B cell (primary cell): ENCODE data around the gene CMPK1. TPM values are rescaled to one million over a fixed set of nuclear protein-coding genes. Genes with fewer than 3 reads are reported as not detected.

Experiments used
- ATAC-seq: fragments of 200-7000 bp; cut with Tn5 transposase; one replicate; pipeline ENCODE4 v1.10.0; 2021; ENCODE audit warnings: low read depth, mild to moderate bottlenecking, moderate number of reproducible peaks, moderate library complexity
- CTCF ChIA-PET: fragments of 350-600 bp; sonication (Branson Sonifier 250); formaldehyde crosslinking; loops from one replicate; lab custom pipeline; 2021; ENCODE audit warnings: antibody characterized with exemption, inconsistent platforms; lab: Charles Lee
- POLR2A ChIA-PET: fragments of 350-600 bp; sonication (Branson Sonifier 250); formaldehyde crosslinking; loops from one replicate; lab custom pipeline; 2021; ENCODE audit warnings: antibody characterized with exemption; lab: Charles Lee
- DNase-seq: peaks from one replicate; pipeline ENCODE4 v3.0.0; 2013
- H2AFZ ChIP-seq: 2 replicates; pipeline ENCODE4 v1.6.1; 2012; ENCODE audit warnings: mild to moderate bottlenecking, low read depth, low read length; ENCODE audit not compliant: insufficient read depth, poor library complexity, severe bottlenecking
- H3K27ac ChIP-seq, 2 donors: 1 replicate in 1 of 2; 2 replicates in 1 of 2; pipeline ENCODE4 v1.5.1; 2012 to 2013; ENCODE audit warnings: low read length in 2 of 2, mild to moderate bottlenecking in 2 of 2, moderate library complexity in 1 of 2
- H3K27me3 ChIP-seq, 4 experiments: fragments of 200-600 bp in 1 of 4; sonication (generic) in 1 of 4; replicated peaks in 1 of 4; 1 replicate in 2 of 4; 2 replicates in 2 of 4; pipeline versions ENCODE4 v1.6.1 to v1.7.0; 2013 to 2016; ENCODE audit warnings: low read length in 3 of 4, mild to moderate bottlenecking in 2 of 4, mixed read lengths in 1 of 4, moderate library complexity in 1 of 4; ENCODE audit not compliant: insufficient read depth in 4 of 4, control insufficient read depth in 3 of 4; ENCODE audit errors: control extremely low read depth in 1 of 4
- H3K36me3 ChIP-seq, 2 experiments: replicated peaks in 1 of 2; 1 replicate in 1 of 2; 2 replicates in 1 of 2; pipeline versions ENCODE4 v1.6.1 to v1.7.1; 2013; ENCODE audit warnings: low read length in 1 of 2; ENCODE audit not compliant: insufficient read depth in 2 of 2, control insufficient read depth in 1 of 2; ENCODE audit errors: control extremely low read depth in 1 of 2, extremely low read depth in 1 of 2
- H3K4me1 ChIP-seq, 2 donors: fragments of 200-600 bp in 1 of 2; sonication (generic) in 1 of 2; 1 replicate in 1 of 2; 2 replicates in 1 of 2; pipeline versions ENCODE4 v1.5.1 to v1.6.1; 2013 to 2017; ENCODE audit warnings: low read length in 2 of 2; ENCODE audit not compliant: control insufficient read depth in 2 of 2, insufficient read depth in 2 of 2
- H3K4me2 ChIP-seq: replicated peaks from 2 replicates; pipeline ENCODE3; 2012; ENCODE audit warnings: mild to moderate bottlenecking, low read depth, low read length; ENCODE audit not compliant: poor library complexity, severe bottlenecking
- H3K4me3 ChIP-seq, 5 experiments: fragments of 200-600 bp in 1 of 5; sonication (generic) in 1 of 5; 1 replicate in 3 of 5; 2 replicates in 2 of 5; pipeline versions ENCODE4 v1.5.1 to v1.7.0; 2011 to 2016; ENCODE audit warnings: low read length in 4 of 5, mild to moderate bottlenecking in 4 of 5, low read depth in 2 of 5, control low read depth in 1 of 5, moderate library complexity in 1 of 5; ENCODE audit not compliant: insufficient read depth in 1 of 5; ENCODE audit errors: control extremely low read depth in 1 of 5, extremely low read depth in 1 of 5
- H3K79me2 ChIP-seq: fragments of 200-600 bp; sonication (generic); one replicate; pipeline ENCODE4 v1.6.0; 2016; ENCODE audit warnings: low read length; ENCODE audit not compliant: control insufficient read depth, insufficient read depth
- H3K9ac ChIP-seq: fragments of 200-600 bp; sonication (generic); 2 replicates; pipeline ENCODE4 v1.6.1; 2017; ENCODE audit warnings: mild to moderate bottlenecking, low read length, moderate library complexity
- H3K9me3 ChIP-seq, 3 donors: one replicate each; pipeline versions ENCODE4 v1.6.1 to v1.7.1; 2013; ENCODE audit warnings: low read length in 2 of 3; ENCODE audit not compliant: control insufficient read depth in 2 of 3, insufficient read depth in 1 of 3; ENCODE audit errors: control extremely low read depth in 1 of 3
- H4K20me1 ChIP-seq: 2 replicates; pipeline ENCODE4 v1.6.0; 2012; ENCODE audit warnings: mild to moderate bottlenecking, low read length; ENCODE audit not compliant: insufficient read depth, control insufficient read depth, poor library complexity, severe bottlenecking
- H3K27ac Mint-ChIP-seq: one replicate; pipeline ENCODE4 v1.8.0; 2021; ENCODE audit warnings: mixed read lengths
- H3K27me3 Mint-ChIP-seq: one replicate; pipeline ENCODE4 v1.8.0; 2021; ENCODE audit warnings: mixed read lengths
- H3K4me1 Mint-ChIP-seq: one replicate; pipeline ENCODE4 v1.8.0; 2021; ENCODE audit warnings: mixed read lengths
- H3K4me3 Mint-ChIP-seq: one replicate; pipeline ENCODE4 v1.8.0; 2021; ENCODE audit warnings: mixed read lengths
- H3K9me3 Mint-ChIP-seq: one replicate; pipeline ENCODE4 v1.8.0; 2022; ENCODE audit warnings: mixed read lengths; ENCODE audit not compliant: insufficient read depth
- EZH2 ChIP-seq: IDR thresholded peaks from 2 replicates; pipeline ENCODE4 v1.6.1; 2012; ENCODE audit warnings: borderline replicate concordance, low read depth, mild to moderate bottlenecking, moderate library complexity, low read length; ENCODE audit not compliant: insufficient read depth, poor library complexity, severe bottlenecking
- WGBS: methylation state at CpG from one replicate; pipeline ENCODE4 v1.1.5; 2013; ENCODE audit warnings: missing lambda C conversion rate; ENCODE audit not compliant: insufficient coverage; 5-methylcytosine and 5-hydroxymethylcytosine counted together
- intact Hi-C: fragments of 100-400 bp; cut with micrococcal nuclease; formaldehyde crosslinking; loops from one replicate; pipeline ENCODE4 v1.10.0; 2022
- polyA plus RNA-seq: library from polyadenylated mRNA; depleted of rRNA; stranded (reverse); fragments of >200 nt; gene quantifications from 2 replicates; pipeline ENCODE4 v1.2.3, GENCODE V29; 2012
- total RNA-seq, 2 donors: library from RNA; stranded (reverse); fragments of 120-200 nt in 1 of 2; gene quantifications; 1 replicate in 1 of 2; 2 replicates in 1 of 2; pipeline versions ENCODE4 v1.2.3 to v1.2.4, GENCODE V29; 2013 to 2022
- TF ChIP-seq, protein P1 (sequence below): fragments of 200-600 bp; IDR thresholded peaks from one replicate; pipeline ENCODE4 v1.8.0; 2022; ENCODE audit warnings: antibody characterized with exemption, mild to moderate bottlenecking

CMPK1 gene
- total and polyA plus RNA-seq, 2 donors (not counting 1 experiment from before 2014, with no cell fraction given), result 16.8 to 97.4 TPM

GRCh38 chr1:47388030-47388890, 54.7 kb downstream of the CMPK1 start:
- Mint-ChIP-seq H3K4me3 (no peak overlapping the region), H3K9me3 (no peaks in the 10 kb centered on the region), H3K27ac (no peak overlapping the region), H3K4me1 (no peaks in the 10 kb centered on the region), H3K27me3 (peaks cover 19% of the 10 kb centered on the region)
- Histone ChIP-seq H3K4me1 (no peaks in the 10 kb centered on the region), H3K9me3 (no peaks in the 10 kb centered on the region), H3K27ac (no peak overlapping the region), H3K79me2 (no peaks in the 10 kb centered on the region), H3K4me2 (no peak overlapping the region), H3K9ac (no peak overlapping the region), H4K20me1 (no peaks in the 10 kb centered on the region), H2AFZ (no peak overlapping the region), H3K4me3 (no peak overlapping the region), H3K27me3 (no peaks in the 10 kb centered on the region), H3K36me3 (no peaks in the 10 kb centered on the region)
- ChIA-PET CTCF (interaction anchor here (1.5 to 4.1 kb wide), 5 partner anchors 49 to 342 kb away, joined by 3 to 38 read pairs (median 6); no protein-coding TSS in a partner anchor), POLR2A (no interaction called here)
- TF ChIP-seq EZH2, result no peak
- TF ChIP-seq, protein P1, sequence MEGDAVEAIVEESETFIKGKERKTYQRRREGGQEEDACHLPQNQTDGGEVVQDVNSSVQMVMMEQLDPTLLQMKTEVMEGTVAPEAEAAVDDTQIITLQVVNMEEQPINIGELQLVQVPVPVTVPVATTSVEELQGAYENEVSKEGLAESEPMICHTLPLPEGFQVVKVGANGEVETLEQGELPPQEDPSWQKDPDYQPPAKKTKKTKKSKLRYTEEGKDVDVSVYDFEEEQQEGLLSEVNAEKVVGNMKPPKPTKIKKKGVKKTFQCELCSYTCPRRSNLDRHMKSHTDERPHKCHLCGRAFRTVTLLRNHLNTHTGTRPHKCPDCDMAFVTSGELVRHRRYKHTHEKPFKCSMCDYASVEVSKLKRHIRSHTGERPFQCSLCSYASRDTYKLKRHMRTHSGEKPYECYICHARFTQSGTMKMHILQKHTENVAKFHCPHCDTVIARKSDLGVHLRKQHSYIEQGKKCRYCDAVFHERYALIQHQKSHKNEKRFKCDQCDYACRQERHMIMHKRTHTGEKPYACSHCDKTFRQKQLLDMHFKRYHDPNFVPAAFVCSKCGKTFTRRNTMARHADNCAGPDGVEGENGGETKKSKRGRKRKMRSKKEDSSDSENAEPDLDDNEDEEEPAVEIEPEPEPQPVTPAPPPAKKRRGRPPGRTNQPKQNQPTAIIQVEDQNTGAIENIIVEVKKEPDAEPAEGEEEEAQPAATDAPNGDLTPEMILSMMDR, result no peak
- no peak for ATAC-seq
- intact Hi-C loops, result no loop called here
- DNase-seq, result no peak
- WGBS, result 36% methylated on average over 4 of the region's 10 CpGs

GRCh38 chr1:47388891-47389238, 55.3 kb downstream of the CMPK1 start:
- Mint-ChIP-seq H3K4me3 (no peak overlapping the region), H3K4me1 (no peaks in the 10 kb centered on the region), H3K27ac (no peak overlapping the region), H3K27me3 (peaks cover 21% of the 10 kb centered on the region), H3K9me3 (no peaks in the 10 kb centered on the region)
- no peak overlapping the region for H3K4me3 ChIP-seq
- DNase-seq, result peak; percentile 36
- no peak overlapping the region for H2AFZ ChIP-seq
- peak; percentile 39 for ATAC-seq
- H3K27ac ChIP-seq, result no peak overlapping the region
- H3K36me3 ChIP-seq, result no peaks in the 10 kb centered on the region
- CTCF ChIA-PET, result interaction anchor here (1.1 to 4.1 kb wide), 6 partner anchors 20 to 342 kb away, joined by 3 to 38 read pairs (median 5); no protein-coding TSS in a partner anchor
- H4K20me1 ChIP-seq, result no peaks in the 10 kb centered on the region
- H3K9ac ChIP-seq, result no peak overlapping the region
- H3K4me1 ChIP-seq, result no peaks in the 10 kb centered on the region
- intact Hi-C loops, result no loop called here
- no peak for TF ChIP-seq EZH2
- TF ChIP-seq, protein P1, result peak; percentile 58
- no peaks in the 10 kb centered on the region for H3K9me3 ChIP-seq
- no peaks in the 10 kb centered on the region for H3K79me2 ChIP-seq
- POLR2A ChIA-PET, result no interaction called here
- WGBS, result 33% methylated on average over 3 of the region's 3 CpGs
- H3K27me3 ChIP-seq, result no peaks in the 10 kb centered on the region
- no peak overlapping the region for H3K4me2 ChIP-seq
